T-helper 22 cell (primary cell): ENCODE data around the gene TMEM263.
"Not testable (repeated sequence)": the region's sequence is repeated elsewhere in the genome, so short reads cannot be mapped to it uniquely, and the experiment has no call there.

ENCODE experiments used
- DNase-seq: peaks from one replicate; pipeline ENCODE4 v3.0.0-alpha.2; 2020; ENCODE audit warnings: low read depth

The TMEM263 gene

GRCh38 chr12:106986135-106986534 lies 30.4 kb downstream of the TMEM263 start:
- DNase-seq: no peak

- peak; percentile 75 for DNase-seq
These were observed 31.1 kb downstream of the TMEM263 start, which contains the start of gene MTERF2 for GRCh38 chr12:106986625-106987389. TSS of gene MTERF2 (minus strand) at chr12:106987146. CDS start at chr12:106978714, 8,432 bp downstream.

GRCh38 chr12:106987846-106988245 lies 32.1 kb downstream of the TMEM263 start:
- no peak for DNase-seq

- no peak for DNase-seq
These were observed 39.0 kb downstream of the TMEM263 start for GRCh38 chr12:106994579-106995220.

GRCh38 chr12:106996102-106996501 lies 40.4 kb downstream of the TMEM263 start:
- DNase-seq: not testable (repeated sequence)

GRCh38 chr12:106997916-106998315 lies 42.2 kb downstream of the TMEM263 start:
- no peak for DNase-seq

- no peak for DNase-seq
These were observed 43.7 kb downstream of the TMEM263 start for GRCh38 chr12:106999446-106999845.

- not testable (repeated sequence) for DNase-seq
These were observed 47.0 kb downstream of the TMEM263 start for GRCh38 chr12:107002665-107003064.

- no peak for DNase-seq
These were observed 51.7 kb downstream of the TMEM263 start for GRCh38 chr12:107007411-107007810.

- no peak for DNase-seq
These were observed 55.8 kb downstream of the TMEM263 start for GRCh38 chr12:107011519-107011918.

- DNase-seq: no peak
These were observed 57.2 kb downstream of the TMEM263 start for GRCh38 chr12:107012736-107013425.

GRCh38 chr12:107014055-107014454 lies 58.3 kb downstream of the TMEM263 start:
- no peak for DNase-seq

GRCh38 chr12:107017042-107017441 lies 61.3 kb downstream of the TMEM263 start:
- no peak for DNase-seq

GRCh38 chr12:107019546-107019945 lies 63.8 kb downstream of the TMEM263 start:
- DNase-seq: no peak
